DMS79 (cell line): ENCODE data around the gene POP5.
"Not testable (repeated sequence)": the region's sequence is repeated elsewhere in the genome, so short reads cannot be mapped to it uniquely, and the experiment has no call there.

Source experiments
- DNase-seq: peaks from one replicate; lab custom pipeline; 2025; lab: John Stamatoyannopoulos, UW

POP5 gene

GRCh38 chr12:120580787-120581723 is at the start of gene POP5:
Gene POP5 (minus strand): TSS chr12:120581402. CDS start chr12:120581362, 40 bp downstream.
- peak; percentile 97 for DNase-seq

GRCh38 chr12:120630104-120630892 is 49.1 kb upstream of the POP5 start:
- DNase-seq: no peak

- no peak for DNase-seq
These were observed 47.7 kb upstream of the POP5 start for GRCh38 chr12:120628919-120629318.

GRCh38 chr12:120625557-120626419 is 44.6 kb upstream of the POP5 start:
- DNase-seq: no peak

GRCh38 chr12:120620624-120621023 is 39.4 kb upstream of the POP5 start:
- DNase-seq: no peak

GRCh38 chr12:120618954-120619615 is 37.9 kb upstream of the POP5 start:
- no peak for DNase-seq

GRCh38 chr12:120617767-120618166 is 36.6 kb upstream of the POP5 start:
- not testable (repeated sequence) for DNase-seq

- not testable (repeated sequence) for DNase-seq
These were observed 36.0 kb upstream of the POP5 start for GRCh38 chr12:120617193-120617592.

GRCh38 chr12:120614848-120615247 is 33.6 kb upstream of the POP5 start:
- DNase-seq: no peak

GRCh38 chr12:120611534-120611933 is 30.3 kb upstream of the POP5 start:
- not testable (repeated sequence) for DNase-seq

- DNase-seq: no peak
These were observed 29.4 kb upstream of the POP5 start for GRCh38 chr12:120610560-120610959.

GRCh38 chr12:120602416-120602815 is 21.2 kb upstream of the POP5 start:
- DNase-seq: not testable (repeated sequence)

- DNase-seq: no peak
These were observed 18.7 kb upstream of the POP5 start for GRCh38 chr12:120599672-120600552.

GRCh38 chr12:120598674-120599463 is 17.7 kb upstream of the POP5 start:
- no peak for DNase-seq

- DNase-seq: no peak
These were observed 16.7 kb upstream of the POP5 start for GRCh38 chr12:120597861-120598260.

GRCh38 chr12:120596901-120597300 is 15.7 kb upstream of the POP5 start:
- no peak for DNase-seq

GRCh38 chr12:120592121-120593049 is 11.2 kb upstream of the POP5 start:
- no peak for DNase-seq

GRCh38 chr12:120590741-120591407 is 9.7 kb upstream of the POP5 start:
- no peak for DNase-seq
